G401 (cell line): Measurements from ENCODE around the gene FHAD1. TPM values are rescaled to one million over a fixed set of nuclear protein-coding genes. Genes with fewer than 3 reads are reported as not detected.
A peak's percentile ranks its signal among the peaks of the same experiment; 100 is the strongest.

Experiments used
- DNase-seq: peaks from one replicate; pipeline ENCODE4 v3.0.0-alpha.2; 2015; ENCODE audit warnings: low spot score
- in situ Hi-C: cut with HindIII; loops from 2 replicates; pipeline ENCODE4 v1.10.0; 2016; ENCODE audit warnings: low sequenced_read_pairs, mixed read lengths
- total RNA-seq: library from RNA; depleted of rRNA; stranded (reverse); fragments of >200 nt; shearing (Covaris generic); gene quantifications from 2 replicates; pipeline ENCODE4 v1.2.3, GENCODE V29; 2014

FHAD1 gene
- total RNA-seq, 1 experiment from 2014 or later: 24.0 TPM

- DNase-seq: no peak
- in situ Hi-C loops: no loop called here
These were observed 152.7 kb downstream of the FHAD1 start for GRCh38 chr1:15399710-15400109.

GRCh38 chr1:15400627-15401026 lies 153.6 kb downstream of the FHAD1 start:
- peak; percentile 32 for DNase-seq
- in situ Hi-C loops: no loop called here

- in situ Hi-C loops: no loop called here
- peak; percentile 96 for DNase-seq
These were observed 154.5 kb downstream of the FHAD1 start for GRCh38 chr1:15401391-15402055.

- in situ Hi-C loops: no loop called here
- DNase-seq: no peak
These were observed 155.9 kb downstream of the FHAD1 start for GRCh38 chr1:15402809-15403450.

GRCh38 chr1:15403962-15404580 lies 157.0 kb downstream of the FHAD1 start:
- in situ Hi-C loops: no loop called here
- no peak for DNase-seq

GRCh38 chr1:15405106-15405850 lies 158.3 kb downstream of the FHAD1 start:
- DNase-seq: no peak
- in situ Hi-C loops: no loop called here

GRCh38 chr1:15406614-15407559 lies 159.9 kb downstream of the FHAD1 start:
- in situ Hi-C loops: no loop called here
- DNase-seq: peak; percentile 36

GRCh38 chr1:15407580-15407979 lies 160.6 kb downstream of the FHAD1 start:
- in situ Hi-C loops: no loop called here
- peak; percentile 38 for DNase-seq

- in situ Hi-C loops: no loop called here
- DNase-seq: peak; percentile 46
These were observed 161.9 kb downstream of the FHAD1 start for GRCh38 chr1:15408890-15409387.

GRCh38 chr1:15409388-15410222 lies 162.6 kb downstream of the FHAD1 start, which contains the start of gene EFHD2:
TSS of gene EFHD2 (plus strand) at chr1:15409888. CDS start at chr1:15409972, 84 bp downstream.
- DNase-seq: peak; percentile 76
- in situ Hi-C loops: no loop called here

GRCh38 chr1:15410223-15410883 lies 163.3 kb downstream of the FHAD1 start:
- in situ Hi-C loops: no loop called here
- no peak for DNase-seq

- in situ Hi-C loops: no loop called here
- no peak for DNase-seq
These were observed 163.8 kb downstream of the FHAD1 start for GRCh38 chr1:15410884-15411245.

- in situ Hi-C loops: no loop called here
- no peak for DNase-seq
These were observed 164.6 kb downstream of the FHAD1 start for GRCh38 chr1:15411593-15412137.

- DNase-seq: no peak
- in situ Hi-C loops: no loop called here
These were observed 165.3 kb downstream of the FHAD1 start for GRCh38 chr1:15412175-15412800.

GRCh38 chr1:15412843-15413242 lies 165.8 kb downstream of the FHAD1 start:
- in situ Hi-C loops: no loop called here
- peak; percentile 62 for DNase-seq

- peak; percentile 29 for DNase-seq
- in situ Hi-C loops: no loop called here
These were observed 166.8 kb downstream of the FHAD1 start for GRCh38 chr1:15413563-15414444.
